Measurements from ENCODE around the gene IFNG. TPM values are rescaled to one million over a fixed set of nuclear protein-coding genes. Genes with fewer than 3 reads are reported as not detected.

Gene IFNG
- total and polyA plus RNA-seq, 8 donors = not detected

- no peaks in the 10 kb centered on the region for H3K36me3 ChIP-seq
- H3K27me3 ChIP-seq = no peaks in the 10 kb centered on the region
- no peaks in the 10 kb centered on the region for H3K9me3 ChIP-seq
- no peak overlapping the region for H3K4me3 ChIP-seq
- DNase-seq = no peak
- TF ChIP-seq CTCF (IDR thresholded peaks at IDR 0.05) = no peak
- TF ChIP-seq POLR2A (IDR thresholded peaks at IDR 0.05) = no peak
- no peak for TF ChIP-seq POLR2AphosphoS5 (IDR thresholded peaks at IDR 0.05)
- no peak for TF ChIP-seq EP300 (IDR thresholded peaks at IDR 0.05)
- intact Hi-C loops (cut with DNase I; ENCODE audit: low total_unique reads) = no loop called here
- no peak overlapping the region for H3K27ac ChIP-seq
- no peaks in the 10 kb centered on the region for H3K4me1 ChIP-seq
These were observed 14.3 kb upstream of the IFNG start for GRCh38 chr12:68173792-68174191.

- Histone ChIP-seq H3K27ac (no peak overlapping the region), H3K9me3 (no peaks in the 10 kb centered on the region), H3K4me1 (no peaks in the 10 kb centered on the region), H3K4me3 (no peak overlapping the region), H3K27me3 (no peaks in the 10 kb centered on the region), H3K36me3 (no peaks in the 10 kb centered on the region)
- 80 to 98% (median 95%) methylated on average over 2 of the region's 2 CpGs for WGBS, 5 donors
- TF ChIP-seq CTCF (IDR thresholded peaks at IDR 0.05) (no peak), POLR2A (IDR thresholded peaks at IDR 0.05) (no peak), EP300 (IDR thresholded peaks at IDR 0.05) (no peak), POLR2AphosphoS5 (IDR thresholded peaks at IDR 0.05) (no peak)
- intact Hi-C loops (cut with DNase I; ENCODE audit: low total_unique reads) = no loop called here
- DNase-seq = no peak
These were observed 11.2 kb upstream of the IFNG start for GRCh38 chr12:68170726-68171125.

DNA sequence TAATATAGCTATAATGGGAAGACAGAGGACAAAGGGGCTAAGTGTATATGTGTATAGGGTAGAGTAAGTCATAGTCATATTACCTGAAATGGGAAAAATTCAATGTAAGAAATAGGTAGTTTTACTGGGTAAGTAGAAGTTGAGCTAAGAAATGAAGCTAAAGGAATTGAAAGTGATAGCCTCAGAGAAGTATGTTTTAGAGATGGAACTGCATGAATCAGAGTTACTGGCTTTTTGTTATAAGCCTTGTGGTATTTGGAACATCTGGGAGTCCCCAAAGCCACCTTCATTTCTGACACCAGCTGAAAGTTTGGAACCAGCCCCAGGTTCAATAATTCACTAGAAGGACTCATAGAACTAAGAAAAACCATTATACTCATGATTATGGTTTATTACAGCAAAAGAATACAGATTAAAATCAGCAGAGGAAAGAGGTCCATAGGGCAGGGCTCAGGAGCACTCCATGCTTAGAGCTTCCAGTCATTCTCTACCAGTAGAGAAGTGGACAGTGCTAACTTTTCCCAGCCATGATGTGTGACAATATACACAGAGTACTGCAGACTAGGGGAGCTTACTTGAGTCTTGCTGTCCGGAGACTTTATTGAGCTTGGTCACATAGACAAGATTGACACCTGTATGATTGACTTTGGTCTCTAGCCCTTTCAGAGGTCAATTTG is 9.8 kb upstream of the IFNG start:
- 57 to 89% (median 86%) methylated on average over 1 of the region's 1 CpG for WGBS, 5 donors
- Histone ChIP-seq H3K36me3 (no peaks in the 10 kb centered on the region), H3K4me3 (no peak overlapping the region), H3K27ac (no peak overlapping the region), H3K27me3 (no peaks in the 10 kb centered on the region), H3K9me3 (no peaks in the 10 kb centered on the region), H3K4me1 (no peaks in the 10 kb centered on the region)
- TF ChIP-seq POLR2A (IDR thresholded peaks at IDR 0.05) (no peak), EP300 (IDR thresholded peaks at IDR 0.05) (no peak), POLR2AphosphoS5 (IDR thresholded peaks at IDR 0.05) (no peak), CTCF (IDR thresholded peaks at IDR 0.05) (no peak)
- DNase-seq = no peak
- intact Hi-C loops (cut with DNase I; ENCODE audit: low total_unique reads) = no loop called here

DNA sequence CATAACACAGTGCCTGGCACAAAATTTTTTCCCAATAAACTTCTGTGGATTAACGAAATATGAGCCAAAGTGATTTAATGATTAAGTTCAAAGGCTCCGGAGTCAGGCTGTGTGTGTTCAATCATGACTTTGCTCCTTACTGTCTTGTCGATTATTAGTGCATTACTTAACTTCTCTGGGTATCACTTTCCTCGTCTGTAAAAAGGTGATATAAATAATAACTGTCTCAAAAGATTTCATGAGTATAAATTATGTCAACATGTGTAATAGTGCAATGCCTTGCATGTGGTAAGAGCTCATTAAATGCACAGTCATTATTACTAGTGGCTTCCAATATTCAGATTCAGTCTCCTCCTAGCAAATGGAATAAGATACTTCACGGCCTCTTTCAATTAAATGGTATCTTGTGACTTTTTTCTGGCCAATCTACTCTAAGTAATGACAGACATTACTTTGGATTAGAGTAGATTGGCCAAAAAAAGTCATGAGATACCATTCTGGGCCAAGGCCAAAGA is 6.8 kb upstream of the IFNG start:
- intact Hi-C loops (cut with DNase I; ENCODE audit: low total_unique reads) = no loop called here
- no peak overlapping the region for H3K27ac ChIP-seq
- TF ChIP-seq POLR2AphosphoS5 (IDR thresholded peaks at IDR 0.05) = no peak
- no peak for TF ChIP-seq CTCF (IDR thresholded peaks at IDR 0.05)
- TF ChIP-seq EP300 (IDR thresholded peaks at IDR 0.05) = no peak
- TF ChIP-seq POLR2A (IDR thresholded peaks at IDR 0.05) = no peak
- no peaks in the 10 kb centered on the region for H3K9me3 ChIP-seq
- H3K27me3 ChIP-seq = no peaks in the 10 kb centered on the region
- 63 to 75% (median 64%) methylated on average over 5 of the region's 5 CpGs for WGBS, 5 donors
- H3K4me3 ChIP-seq = no peak overlapping the region
- no peak for DNase-seq
- H3K4me1 ChIP-seq = no peaks in the 10 kb centered on the region
- H3K36me3 ChIP-seq = no peaks in the 10 kb centered on the region
